ENCODE results near the gene SPINT2.
"Not testable (repeated sequence)": the region's sequence is repeated elsewhere in the genome, so short reads cannot be mapped to it uniquely, and the experiment has no call there.

SPINT2 gene

GRCh38 chr19:38324431-38324830, 60.1 kb downstream of the SPINT2 start:
- no peak for DNase-seq

GRCh38 chr19:38326591-38326990, 62.2 kb downstream of the SPINT2 start:
- DNase-seq = no peak

GRCh38 chr19:38329651-38330050, 65.3 kb downstream of the SPINT2 start:
- no peak for DNase-seq

DNA sequence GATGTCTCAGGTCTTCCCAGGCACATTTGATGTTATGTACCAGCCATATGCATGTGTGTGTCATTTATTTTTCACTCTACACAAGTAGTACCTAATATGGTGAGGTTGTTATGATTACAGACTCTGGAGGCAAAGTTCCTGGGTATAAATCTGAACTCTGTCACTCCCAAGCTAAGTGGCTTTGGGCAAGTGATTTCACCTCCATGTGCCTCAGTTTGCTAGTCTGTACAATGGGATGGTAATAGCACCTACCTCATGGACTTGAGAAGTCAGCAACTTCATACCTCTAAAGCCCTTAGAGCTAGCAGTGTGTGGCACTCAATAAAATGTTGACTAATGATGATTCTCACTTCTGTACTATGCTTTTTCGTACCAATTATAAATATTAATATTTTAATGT, 67.4 kb downstream of the SPINT2 start:
- DNase-seq = no peak

GRCh38 chr19:38333245-38333644, 68.9 kb downstream of the SPINT2 start:
- no peak for DNase-seq

GRCh38 chr19:38335949-38336637, 71.7 kb downstream of the SPINT2 start:
- peak; percentile 100 for DNase-seq

DNA sequence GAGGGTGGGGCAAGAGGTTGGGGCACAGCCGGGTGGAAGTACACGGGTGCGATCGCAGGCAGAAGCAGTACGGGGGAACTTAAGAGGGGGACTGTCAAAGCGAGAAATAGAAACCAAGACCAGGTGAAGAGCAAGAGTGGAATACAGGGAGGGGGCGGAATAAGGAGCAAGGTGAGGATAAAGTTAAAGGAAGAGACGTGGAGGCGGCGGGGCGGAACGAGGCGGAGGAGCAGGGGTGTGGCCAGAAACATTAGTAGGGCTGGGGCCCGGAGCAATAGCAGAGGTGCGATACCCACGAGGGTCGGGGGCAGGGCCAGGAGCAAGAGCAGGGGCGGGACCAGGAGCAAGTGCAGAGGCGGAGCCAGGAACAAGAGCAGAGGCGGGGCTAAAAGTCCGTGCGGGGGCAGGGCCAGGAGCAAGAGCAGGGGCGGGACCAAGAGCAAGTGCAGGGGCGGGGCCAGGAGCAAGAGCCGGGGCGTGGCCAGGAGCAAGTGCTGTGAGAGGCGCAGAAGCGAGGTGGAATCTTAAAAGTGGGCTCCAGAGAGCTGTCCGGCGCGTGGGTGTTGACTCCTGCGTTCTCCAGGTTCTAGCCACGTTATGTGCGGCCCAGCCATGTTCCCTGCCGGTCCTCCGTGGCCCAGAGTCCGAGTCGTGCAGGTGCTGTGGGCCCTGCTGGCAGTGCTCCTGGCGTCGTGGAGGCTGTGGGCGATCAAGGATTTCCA, 72.4 kb downstream of the SPINT2 start:
- DNase-seq = peak; percentile 100

GRCh38 chr19:38337360-38337653, 72.9 kb downstream of the SPINT2 start:
- no peak for DNase-seq

DNA sequence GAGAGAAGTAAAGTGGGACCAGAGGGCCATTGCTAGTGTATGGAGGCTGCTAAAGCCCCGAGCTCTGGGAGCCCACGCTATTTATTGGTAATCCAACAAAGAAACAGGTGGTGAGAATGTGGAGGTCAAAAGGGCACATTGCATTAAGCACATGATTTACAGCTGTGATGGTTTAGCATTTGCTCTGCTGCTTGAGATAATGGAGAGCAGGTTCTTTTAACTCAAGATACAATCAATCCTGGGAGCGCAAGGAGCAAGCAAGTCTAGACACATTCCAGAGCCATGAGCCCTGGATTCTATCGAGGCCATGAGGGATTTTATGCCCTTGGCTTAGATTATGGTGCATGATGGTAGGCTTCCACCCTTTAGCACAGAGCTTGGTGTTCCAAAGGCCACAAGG, 74.6 kb downstream of the SPINT2 start:
- DNase-seq = not testable (repeated sequence)

DNA sequence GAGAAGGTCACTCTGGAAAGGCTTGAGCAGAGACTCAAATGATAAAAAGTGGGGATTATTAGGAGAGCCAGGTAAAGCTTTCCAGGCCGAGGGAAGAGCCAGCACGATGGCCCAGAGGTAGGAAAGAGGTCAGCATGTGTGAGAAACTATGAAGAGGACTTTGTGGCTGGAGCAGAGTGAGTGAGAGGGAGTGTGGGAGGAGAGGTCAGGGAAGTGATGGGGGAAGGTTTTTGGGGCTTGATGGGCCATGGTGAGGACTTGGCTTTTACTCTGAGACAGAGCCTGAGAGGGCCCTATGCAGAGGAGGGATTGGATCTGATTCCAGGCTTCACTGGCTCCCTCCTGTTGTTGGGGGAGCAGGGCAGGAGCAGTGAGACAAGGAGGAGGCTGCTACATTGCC, 76.6 kb downstream of the SPINT2 start:
- DNase-seq = no peak
